HG02763 (cell line): Measurements from ENCODE around the gene CBX1.
"Not testable (repeated sequence)": the region's sequence is repeated elsewhere in the genome, so short reads cannot be mapped to it uniquely, and the experiment has no call there.

ENCODE experiments used
- ATAC-seq: cut with Tn5 transposase; IDR thresholded peaks from one replicate; pipeline ENCODE4 v1.9.1; 2021; ENCODE audit warnings: mild to moderate bottlenecking, moderate library complexity; ENCODE audit not compliant: unreplicated experiment

CBX1 gene

GRCh38 chr17:48053758-48054237, 47.5 kb downstream of the CBX1 start:
- no peak for ATAC-seq

- ATAC-seq = no peak
These were observed 48.1 kb downstream of the CBX1 start for GRCh38 chr17:48052956-48053757.

GRCh38 chr17:48051706-48052486, 49.4 kb downstream of the CBX1 start:
- ATAC-seq = no peak

GRCh38 chr17:48051283-48051682, 50.0 kb downstream of the CBX1 start:
- ATAC-seq = no peak

- peak; percentile 28 for ATAC-seq
These were observed 52.7 kb downstream of the CBX1 start for GRCh38 chr17:48048384-48049126.

- ATAC-seq = peak; percentile 87
These were observed 53.4 kb downstream of the CBX1 start, which contains the start of gene NFE2L1 for GRCh38 chr17:48047741-48048383. TSS of gene NFE2L1 (plus strand) at chr17:48048359. CDS start at chr17:48051119, 2,760 bp downstream.

GRCh38 chr17:48047113-48047740, 54.1 kb downstream of the CBX1 start:
- ATAC-seq = no peak

- no peak for ATAC-seq
These were observed 55.0 kb downstream of the CBX1 start for GRCh38 chr17:48046296-48046695.

- ATAC-seq = no peak
These were observed 55.8 kb downstream of the CBX1 start for GRCh38 chr17:48045316-48046001.

GRCh38 chr17:48044851-48045250, 56.4 kb downstream of the CBX1 start:
- no peak for ATAC-seq

GRCh38 chr17:48043176-48043575, 58.1 kb downstream of the CBX1 start:
- ATAC-seq = no peak

- no peak for ATAC-seq
These were observed 62.6 kb downstream of the CBX1 start for GRCh38 chr17:48038687-48039086.

GRCh38 chr17:48037838-48038323, 63.4 kb downstream of the CBX1 start:
- ATAC-seq = no peak

GRCh38 chr17:48037036-48037837, 64.0 kb downstream of the CBX1 start, which contains the start of gene COPZ2:
TSS of gene COPZ2 (minus strand) at chr17:48037797. CDS start at chr17:48037777, 20 bp downstream.
- peak; percentile 54 for ATAC-seq

- no peak for ATAC-seq
These were observed 64.6 kb downstream of the CBX1 start for GRCh38 chr17:48036693-48037035.

GRCh38 chr17:48034734-48035133, 66.5 kb downstream of the CBX1 start:
- not testable (repeated sequence) for ATAC-seq

- no peak for ATAC-seq
These were observed 69.3 kb downstream of the CBX1 start for GRCh38 chr17:48031966-48032365.

GRCh38 chr17:48030531-48030930, 70.7 kb downstream of the CBX1 start:
- ATAC-seq = no peak

GRCh38 chr17:48028736-48029135, 72.5 kb downstream of the CBX1 start:
- ATAC-seq = no peak
